Measurements from ENCODE around the gene OTOS. TPM values are rescaled to one million over a fixed set of nuclear protein-coding genes. Genes with fewer than 3 reads are reported as not detected.

OTOS gene
- total RNA-seq, 4 donors from 2014 or later = not detected

DNA sequence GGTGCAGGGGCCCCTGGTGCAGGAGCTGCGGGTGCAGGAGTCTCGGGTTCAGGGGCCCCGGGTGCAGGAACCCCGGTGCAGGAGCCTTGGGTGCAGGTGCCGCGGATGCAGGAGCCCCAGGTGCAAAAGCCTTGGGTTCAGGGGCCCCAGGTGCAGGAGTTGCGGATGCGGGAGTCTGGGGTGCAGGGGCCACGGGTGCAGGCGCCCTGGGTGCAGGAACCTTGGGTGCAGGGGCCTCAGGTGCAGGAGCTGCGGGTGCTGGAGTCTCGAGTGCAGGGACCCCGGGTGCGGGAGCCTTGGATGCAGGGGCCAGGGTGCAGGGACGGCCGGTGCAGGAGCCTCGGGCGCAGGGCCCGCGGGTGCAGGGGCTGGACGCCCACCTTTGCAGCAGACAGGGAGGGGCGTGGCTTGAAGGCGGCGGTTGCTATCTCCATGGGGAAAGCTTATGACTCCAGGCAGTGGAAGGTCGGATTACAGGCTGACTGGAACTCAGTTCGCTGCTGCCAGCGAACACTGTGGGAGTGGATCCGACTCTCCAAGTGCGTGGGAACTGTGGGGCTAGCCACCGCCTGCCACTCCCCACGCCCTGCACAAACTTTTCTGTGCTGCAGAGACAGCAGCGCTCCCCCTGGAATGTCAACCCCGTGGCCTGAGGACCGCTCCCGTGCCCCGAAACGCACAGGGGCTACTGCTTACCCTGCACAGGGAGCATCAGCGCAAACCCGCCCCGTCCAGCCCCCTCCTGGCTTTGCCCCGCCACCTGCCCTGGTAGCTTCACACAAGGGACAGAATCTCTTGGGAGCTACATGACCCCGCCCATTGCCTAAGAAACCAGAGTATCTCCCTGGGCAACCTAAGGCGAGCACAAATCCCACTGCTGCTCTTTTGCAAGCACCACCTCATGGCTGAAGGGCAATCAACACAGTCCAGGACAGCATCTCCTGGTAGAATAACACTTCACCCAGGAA, 44.6 kb downstream of the OTOS start:
- peaks cover 34 to 72% (median 37%) of the 10 kb centered on the region in 3 donors for H3K27me3 ChIP-seq

DNA sequence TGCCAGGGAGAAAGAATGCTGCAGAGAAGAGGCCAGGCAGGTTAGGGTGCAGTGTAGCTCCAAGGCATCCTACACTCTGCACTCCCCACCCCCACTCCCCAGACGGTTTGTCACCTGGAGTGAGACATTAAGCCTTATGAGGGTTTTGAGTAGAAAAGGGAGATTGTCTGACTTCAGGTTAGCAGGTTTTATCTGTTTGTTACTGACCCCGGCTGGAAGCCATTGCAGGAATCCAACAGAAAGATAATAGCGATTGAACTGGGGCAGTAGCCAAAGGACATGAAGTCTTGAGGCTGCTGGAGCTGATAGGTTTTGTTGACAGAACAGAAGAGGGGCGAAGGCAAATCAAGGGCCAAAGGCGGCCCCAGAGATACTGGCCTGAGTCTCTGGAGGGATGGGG, 51.2 kb downstream of the OTOS start:
- TF ChIP-seq, protein P1, sequence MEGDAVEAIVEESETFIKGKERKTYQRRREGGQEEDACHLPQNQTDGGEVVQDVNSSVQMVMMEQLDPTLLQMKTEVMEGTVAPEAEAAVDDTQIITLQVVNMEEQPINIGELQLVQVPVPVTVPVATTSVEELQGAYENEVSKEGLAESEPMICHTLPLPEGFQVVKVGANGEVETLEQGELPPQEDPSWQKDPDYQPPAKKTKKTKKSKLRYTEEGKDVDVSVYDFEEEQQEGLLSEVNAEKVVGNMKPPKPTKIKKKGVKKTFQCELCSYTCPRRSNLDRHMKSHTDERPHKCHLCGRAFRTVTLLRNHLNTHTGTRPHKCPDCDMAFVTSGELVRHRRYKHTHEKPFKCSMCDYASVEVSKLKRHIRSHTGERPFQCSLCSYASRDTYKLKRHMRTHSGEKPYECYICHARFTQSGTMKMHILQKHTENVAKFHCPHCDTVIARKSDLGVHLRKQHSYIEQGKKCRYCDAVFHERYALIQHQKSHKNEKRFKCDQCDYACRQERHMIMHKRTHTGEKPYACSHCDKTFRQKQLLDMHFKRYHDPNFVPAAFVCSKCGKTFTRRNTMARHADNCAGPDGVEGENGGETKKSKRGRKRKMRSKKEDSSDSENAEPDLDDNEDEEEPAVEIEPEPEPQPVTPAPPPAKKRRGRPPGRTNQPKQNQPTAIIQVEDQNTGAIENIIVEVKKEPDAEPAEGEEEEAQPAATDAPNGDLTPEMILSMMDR (IDR thresholded peaks at IDR 0.05 in 4 of 5, conservative IDR thresholded peaks at IDR 0.05 in 1 of 5) = no peak
- no peak for TF ChIP-seq POLR2A (IDR thresholded peaks at IDR 0.05)
- ATAC-seq (no peak), DNase-seq (no peak)
- H3K27ac ChIP-seq = no peak overlapping the region
- H3K36me3 ChIP-seq = no peaks in the 10 kb centered on the region
- H3K4me3 ChIP-seq = no peak overlapping the region
- intact Hi-C loops (cut with DNase I; ENCODE audit: low total_unique reads) = no loop called here
- peaks cover 4 to 16% (median 12%) of the 10 kb centered on the region in 3 donors for H3K27me3 ChIP-seq
- H3K9me3 ChIP-seq = peaks cover 0 to 8% (median 7%) of the 10 kb centered on the region in 3 donors
- no peaks in the 10 kb centered on the region for H3K4me1 ChIP-seq
- in situ Hi-C loops (cut with MboI; ENCODE audit: low sequenced_read_pairs in 4 of 4) = no loop called here

More for the DNA sequence above, 44.6 kb downstream of the OTOS start:
- no peaks in the 10 kb centered on the region for H3K36me3 ChIP-seq
- no peak for ATAC-seq
- intact Hi-C loops (cut with DNase I; ENCODE audit: low total_unique reads) = no loop called here
- H3K9me3 ChIP-seq = no peaks in the 10 kb centered on the region
- no peaks in the 10 kb centered on the region for H3K4me1 ChIP-seq
- no peak for DNase-seq
- in situ Hi-C loops (cut with MboI; ENCODE audit: low sequenced_read_pairs in 4 of 4) = no loop called here
- no peak overlapping the region for H3K27ac ChIP-seq
- H3K4me3 ChIP-seq = no peak overlapping the region
- TF ChIP-seq, protein P1 (IDR thresholded peaks at IDR 0.05 in 4 of 5, conservative IDR thresholded peaks at IDR 0.05 in 1 of 5) = no peak
- TF ChIP-seq POLR2A (IDR thresholded peaks at IDR 0.05) = no peak

Other genes with a start within 250 kb of the OTOS start
- gene NDUFA10, start 115.3 kb downstream of the OTOS start, total RNA-seq = 100 to 1,000 TPM in 3 of 4 donors, 10 to 100 TPM in 1; 98.0 to 198 (median 141) TPM
- not detected for gene OR6B2, start 110.2 kb downstream of the OTOS start, total RNA-seq
- gene OR6B3, start 87.1 kb downstream of the OTOS start, total RNA-seq = not detected
- 100 to 1,000 TPM; 163 to 219 (median 193) TPM for gene COPS9, start 4.4 kb downstream of the OTOS start, total RNA-seq

Measured in gastrocnemius medialis (tissue), 4 donors.